Stimulated activated CD8-positive, alpha-beta memory T cell treated with anti-CD3 and anti-CD28 coated beads, Interleukin-7, amount 100 ng/mL, for 48 hours (primary cell): ENCODE measurements around the gene FCHSD2.
"Not testable (repeated sequence)": the region's sequence is repeated elsewhere in the genome, so short reads cannot be mapped to it uniquely, and the experiment has no call there.

ENCODE experiments used
- DNase-seq, 2 donors: peaks; one replicate each; pipeline ENCODE4 v3.0.0-alpha.2; 2020; ENCODE audit warnings: low read depth in 1 of 2; ENCODE audit errors: extremely low read depth in 1 of 2

The FCHSD2 gene

DNA sequence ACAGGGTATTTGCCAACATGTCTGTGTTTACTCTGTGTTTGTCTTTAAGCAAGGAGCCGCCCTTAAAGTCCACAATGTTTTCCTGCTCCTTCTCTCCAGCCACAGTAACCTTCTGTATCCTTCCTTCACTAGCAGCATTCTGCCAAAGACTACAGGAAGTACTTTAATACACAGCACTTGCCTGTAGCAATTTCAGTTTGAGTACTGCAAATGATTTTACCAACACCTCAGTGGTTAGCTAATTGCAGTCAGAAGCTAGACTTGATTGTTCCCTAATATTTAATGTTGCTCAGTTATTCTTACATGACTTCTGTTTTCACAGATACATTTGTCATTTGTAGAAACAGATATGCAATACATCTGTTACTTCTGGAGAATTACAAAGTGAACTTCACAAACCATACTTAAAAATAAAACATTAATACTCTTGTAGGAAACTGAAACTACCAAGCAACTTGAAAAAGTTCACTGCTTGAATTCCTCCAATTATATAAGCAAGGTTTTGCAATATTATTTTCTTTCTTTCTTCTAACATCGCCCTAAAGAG, 69.1 kb downstream of the FCHSD2 start:
- no peak for DNase-seq

DNA sequence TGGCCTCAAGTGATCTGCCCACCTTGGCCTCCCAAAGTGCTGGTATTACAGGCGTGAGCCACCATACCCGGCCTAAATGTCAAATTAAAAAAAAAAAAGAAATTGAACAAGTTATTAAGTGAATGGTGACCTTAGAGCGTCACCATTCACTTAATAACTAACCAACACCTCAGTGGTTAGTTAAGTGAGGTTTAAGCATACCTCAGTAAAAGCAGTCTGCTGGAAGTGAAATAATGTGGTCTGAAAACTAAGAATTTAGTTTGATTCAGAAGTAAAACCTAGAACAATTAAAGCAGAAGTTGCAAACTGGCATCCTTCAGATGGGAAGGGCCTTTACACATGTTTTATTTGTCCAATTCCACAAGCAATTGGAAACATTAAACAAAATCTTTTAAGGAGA, 71.5 kb downstream of the FCHSD2 start:
- DNase-seq, result no peak

DNA sequence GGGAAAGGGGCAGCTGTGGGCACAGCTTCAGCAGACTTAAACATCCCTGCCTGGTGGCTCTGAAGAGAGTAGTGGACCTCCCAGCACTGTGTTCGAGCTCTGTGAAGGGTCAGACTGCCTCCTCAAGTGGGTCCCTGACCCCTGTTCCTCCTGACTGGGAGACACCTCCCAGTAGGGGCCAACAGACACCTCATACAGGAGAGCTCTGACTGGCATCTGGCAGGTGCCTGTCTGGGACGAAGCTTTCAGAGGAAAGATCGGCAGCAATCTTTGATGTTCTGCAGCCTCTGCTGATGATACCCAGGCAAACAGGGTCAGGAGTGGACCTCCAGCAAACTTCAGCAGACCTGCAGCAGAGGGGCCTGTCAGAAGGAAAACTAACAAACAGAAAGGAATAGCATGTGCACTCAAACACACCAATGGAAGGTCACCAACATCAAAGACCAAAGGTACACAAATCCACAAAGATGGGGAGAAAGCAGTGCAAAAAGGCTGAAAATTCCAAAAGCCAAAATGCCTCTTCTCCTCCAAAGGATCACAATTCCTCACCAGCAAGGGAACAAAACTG, 80.2 kb downstream of the FCHSD2 start:
- not testable (repeated sequence) for DNase-seq

DNA sequence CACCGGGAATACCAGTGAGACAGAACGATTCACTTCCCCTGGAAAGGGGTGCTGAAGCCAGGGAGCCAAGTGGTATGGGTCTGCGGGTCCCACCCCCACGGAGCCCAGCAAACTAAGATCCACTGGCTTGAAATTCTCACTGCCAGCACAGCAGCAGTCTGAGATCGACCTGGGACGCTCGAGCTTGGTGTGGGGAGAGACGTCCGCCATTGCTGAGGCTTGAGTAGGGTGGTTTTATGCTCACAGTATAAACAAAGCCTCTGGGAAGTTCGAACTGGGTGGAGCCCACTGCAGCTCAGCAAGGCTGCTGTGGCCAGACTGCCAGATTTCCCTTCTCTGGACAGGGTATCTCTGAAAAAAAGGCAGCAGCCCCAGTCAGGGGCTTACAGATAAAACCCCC, 80.7 kb downstream of the FCHSD2 start:
- not testable (repeated sequence) for DNase-seq

DNA sequence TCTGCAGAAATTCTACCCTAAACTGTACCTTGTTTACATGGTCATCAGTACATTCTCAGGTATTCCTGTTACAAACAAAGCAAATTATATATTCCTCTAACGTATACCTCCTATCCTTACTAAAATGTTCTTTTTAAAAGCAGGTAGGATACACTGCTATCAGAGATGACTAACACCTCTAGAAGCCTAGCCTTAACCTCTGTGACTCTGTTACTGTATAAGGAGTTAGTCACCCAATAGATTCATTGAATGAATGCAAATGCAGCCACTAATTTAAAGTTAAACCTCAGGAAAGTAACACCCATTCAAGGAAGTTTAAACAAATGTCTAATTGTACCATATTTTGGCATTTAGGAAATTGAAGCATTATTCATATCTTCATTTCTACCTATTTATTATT, 82.2 kb downstream of the FCHSD2 start:
- no peak for DNase-seq

DNA sequence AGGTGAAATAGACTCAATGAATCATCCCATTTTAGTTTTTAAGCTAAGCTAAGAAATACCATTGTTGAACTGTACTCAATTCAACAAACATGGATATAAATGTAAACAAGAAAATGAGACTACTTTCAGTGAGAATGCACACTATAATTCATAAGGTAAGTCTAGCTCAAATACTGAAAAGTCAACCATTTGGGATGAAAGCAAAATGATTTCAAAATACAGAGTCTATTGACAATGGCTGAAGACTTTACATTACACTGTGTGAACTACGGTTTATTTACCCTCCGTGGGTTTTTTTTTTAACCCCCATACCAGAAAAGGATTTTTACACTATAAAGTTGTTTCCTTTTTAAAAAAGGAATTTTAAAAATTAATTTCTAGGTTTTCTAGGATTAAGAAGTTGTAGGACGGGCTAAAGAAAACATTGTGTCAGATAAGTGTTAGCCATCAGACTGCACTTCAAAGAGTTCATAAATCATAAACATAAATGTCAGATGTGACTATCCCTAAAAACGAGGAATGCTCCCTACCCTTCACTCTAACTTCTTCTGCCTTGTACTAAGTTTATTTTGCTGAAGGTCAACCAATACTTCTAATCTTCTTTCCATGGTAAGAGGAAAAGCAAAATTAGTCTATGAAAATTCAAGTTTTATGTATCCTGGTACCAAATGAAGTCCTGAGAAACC, 83.0 kb downstream of the FCHSD2 start:
- DNase-seq, result no peak

DNA sequence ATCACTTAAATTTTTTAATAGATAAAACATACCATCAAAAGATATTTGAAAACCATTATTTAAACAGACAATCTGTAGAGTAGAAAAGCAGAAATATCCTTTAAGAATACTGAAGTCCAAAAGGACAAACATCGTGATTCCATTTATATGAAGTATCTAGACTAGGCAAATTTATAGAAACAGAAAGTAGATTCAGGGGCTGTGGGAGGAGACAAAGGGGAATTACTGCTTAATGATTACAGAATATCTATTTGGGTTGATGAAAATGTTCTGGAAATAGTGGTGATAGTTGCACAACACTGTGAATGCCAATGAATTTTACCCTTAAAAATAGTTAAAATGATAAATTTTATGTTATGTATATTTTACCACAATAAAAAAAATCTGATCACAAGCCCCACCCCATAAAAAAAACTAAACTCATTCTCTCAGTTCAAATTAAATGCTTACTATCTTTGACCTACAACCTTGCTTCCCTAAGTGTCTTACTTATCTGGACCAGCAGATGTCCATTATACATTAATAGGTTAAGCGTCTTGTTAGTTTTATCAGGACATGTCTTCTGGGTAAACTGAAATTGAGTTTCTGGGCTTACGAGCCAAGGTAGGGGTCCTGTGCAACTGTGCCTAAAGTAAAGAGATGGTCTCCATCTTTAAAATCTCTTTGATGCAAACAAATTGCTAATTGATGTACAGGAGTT, 86.3 kb downstream of the FCHSD2 start:
- DNase-seq, result no peak

DNA sequence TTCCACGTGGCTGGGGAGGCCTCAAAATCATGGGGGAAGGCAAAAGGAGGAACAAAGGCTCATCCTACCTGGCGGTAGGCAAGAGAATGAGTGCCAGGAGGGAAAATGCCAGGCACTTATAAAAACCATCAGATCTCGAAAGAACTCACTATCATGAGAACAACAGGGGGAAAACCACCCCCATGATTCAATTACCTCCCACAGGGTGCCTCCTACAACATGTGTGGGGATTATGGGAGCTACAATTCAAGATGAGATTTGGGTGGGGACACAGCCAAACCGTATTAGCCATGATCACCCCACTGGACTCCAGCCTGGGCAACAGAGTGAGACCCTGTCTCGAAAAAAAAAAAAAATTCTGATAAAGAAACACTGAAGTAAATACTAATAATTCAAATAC, 87.1 kb downstream of the FCHSD2 start:
- no peak for DNase-seq

DNA sequence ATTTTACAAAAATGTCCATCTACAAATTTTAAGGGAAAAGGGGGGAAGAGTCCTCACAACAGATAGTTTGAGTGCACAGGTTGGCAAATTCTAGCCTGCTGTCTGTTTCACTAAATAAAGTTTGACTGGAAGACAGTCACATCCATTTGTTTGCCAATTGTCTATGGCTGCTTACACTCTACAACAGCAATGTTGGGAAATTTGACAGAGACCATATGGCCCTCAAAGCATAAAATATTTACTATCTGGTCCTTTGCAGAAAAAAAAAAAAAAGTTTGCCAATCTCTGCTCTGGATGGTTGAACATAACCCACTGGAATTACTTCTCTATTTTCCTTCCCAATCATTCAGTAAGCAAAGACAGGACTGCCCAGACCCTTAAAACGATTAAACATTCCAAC, 88.2 kb downstream of the FCHSD2 start:
- DNase-seq, result no peak

DNA sequence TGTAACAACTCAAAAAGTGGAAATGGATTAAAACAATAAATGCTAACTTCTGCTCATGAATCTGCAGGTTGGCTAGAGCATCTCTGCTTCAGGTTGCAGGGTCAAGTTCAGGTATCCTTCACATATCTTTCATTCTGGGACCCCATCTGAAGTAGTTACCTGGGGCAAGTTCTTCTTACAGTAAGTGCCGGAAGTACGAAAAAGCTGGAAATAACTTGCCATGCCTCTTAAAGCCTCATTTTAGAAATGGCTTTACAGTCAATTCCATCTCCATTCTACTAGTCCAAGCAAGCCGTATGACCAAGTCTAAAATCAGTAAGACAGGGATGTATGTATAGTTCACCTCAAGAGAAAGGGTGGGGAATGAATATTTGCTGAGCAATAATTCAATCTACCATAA, 93.7 kb downstream of the FCHSD2 start:
- DNase-seq, result no peak

DNA sequence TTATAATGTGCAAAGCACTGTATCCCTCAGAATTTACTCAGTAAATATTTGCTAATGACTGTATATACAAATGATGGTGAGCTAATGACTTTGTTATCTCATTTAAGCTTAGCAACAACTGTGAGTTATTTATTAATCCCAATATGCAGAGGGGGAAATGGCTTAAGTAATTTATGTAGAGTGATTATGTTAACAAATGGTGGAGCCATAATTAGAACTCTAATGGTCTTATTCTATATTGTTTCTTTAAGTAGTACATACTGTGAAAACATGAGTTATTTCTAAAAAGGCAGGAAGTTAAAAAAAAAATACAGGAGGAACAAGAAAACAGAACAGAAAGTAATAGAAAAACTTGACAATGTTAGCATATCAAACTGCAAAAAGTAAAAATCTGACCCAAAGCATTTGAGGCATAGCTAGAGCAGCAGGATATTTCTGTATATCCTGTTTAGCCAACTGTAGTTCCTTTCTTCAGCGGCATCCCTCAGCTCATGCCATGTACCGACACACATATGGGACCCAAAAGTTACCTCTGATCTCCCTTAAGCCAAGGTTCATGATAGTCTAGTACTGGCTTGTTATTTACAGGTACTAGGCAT, 94.2 kb downstream of the FCHSD2 start:
- no peak for DNase-seq

DNA sequence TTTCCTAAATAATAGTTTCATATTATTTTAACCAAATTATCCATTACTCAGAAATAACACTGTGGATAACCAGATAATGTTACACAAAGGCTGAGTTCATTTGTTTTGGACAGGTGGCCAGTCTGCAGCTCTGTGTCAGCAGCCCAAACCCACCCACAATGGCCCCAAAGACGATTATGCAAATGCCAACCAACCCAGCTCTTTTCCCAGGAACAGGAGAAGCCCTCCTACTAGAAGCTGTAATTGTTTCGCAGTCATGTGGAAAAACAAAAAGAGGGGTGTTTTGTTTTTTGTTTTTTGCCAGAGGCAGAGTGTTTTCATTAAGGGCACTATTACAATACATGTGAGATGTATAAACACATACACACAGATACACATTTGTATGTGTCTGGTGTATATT, 102.1 kb downstream of the FCHSD2 start:
- no peak for DNase-seq

DNA sequence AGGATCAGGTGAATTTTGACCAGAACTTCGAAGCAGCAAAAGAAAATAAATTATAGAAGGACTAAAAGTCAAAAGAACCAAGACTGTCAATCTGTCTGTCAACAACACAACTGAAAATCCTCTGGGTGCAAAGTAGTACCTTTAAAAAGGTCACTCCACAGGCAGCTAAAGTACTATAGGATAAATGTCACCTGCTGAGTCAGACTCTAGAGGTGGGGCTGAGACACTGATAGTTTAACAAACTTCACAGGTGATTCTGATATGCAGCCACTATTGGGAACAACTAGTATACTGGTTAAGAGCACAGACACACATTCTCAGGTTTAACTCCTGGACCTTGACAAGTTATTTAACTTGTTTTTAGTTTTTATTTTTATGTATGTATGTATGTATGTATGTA, 107.3 kb downstream of the FCHSD2 start:
- no peak for DNase-seq

DNA sequence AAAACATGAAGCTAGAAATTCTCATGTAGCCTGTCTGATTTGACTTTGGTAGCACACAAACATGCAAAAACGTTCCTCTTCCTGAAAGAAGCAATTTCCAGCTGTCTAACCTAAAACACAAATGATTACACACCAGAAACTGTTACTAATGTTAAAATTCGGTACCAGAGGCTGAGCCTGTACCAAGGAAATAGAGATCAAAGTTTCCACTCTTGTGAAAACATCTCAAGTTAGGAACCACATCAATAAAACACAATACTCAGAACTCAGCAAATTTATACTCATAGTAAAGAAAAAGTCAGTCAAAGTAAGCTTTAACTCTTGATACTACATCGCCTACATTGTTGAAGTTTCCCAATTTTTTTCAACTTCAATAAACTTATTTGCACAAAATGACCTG, 107.8 kb downstream of the FCHSD2 start:
- DNase-seq, result no peak

DNA sequence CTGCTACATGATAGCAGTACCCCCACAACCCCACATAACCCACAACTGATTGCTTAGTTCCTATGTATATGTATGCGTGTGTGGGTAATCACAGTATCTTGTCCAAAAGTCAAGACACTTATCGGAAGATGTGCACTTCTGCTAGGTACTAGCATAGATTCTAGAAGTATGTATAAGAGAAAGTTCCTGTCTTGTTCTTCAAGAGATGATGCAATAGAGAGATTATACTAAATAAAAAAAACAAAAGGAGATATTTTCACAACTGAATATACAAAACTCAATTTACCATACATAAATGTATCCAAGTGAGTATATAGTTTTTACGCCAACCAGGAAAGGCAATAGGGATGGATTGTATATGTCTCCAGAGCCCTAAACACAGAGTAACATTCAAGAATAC, 112.0 kb downstream of the FCHSD2 start:
- no peak for DNase-seq

DNA sequence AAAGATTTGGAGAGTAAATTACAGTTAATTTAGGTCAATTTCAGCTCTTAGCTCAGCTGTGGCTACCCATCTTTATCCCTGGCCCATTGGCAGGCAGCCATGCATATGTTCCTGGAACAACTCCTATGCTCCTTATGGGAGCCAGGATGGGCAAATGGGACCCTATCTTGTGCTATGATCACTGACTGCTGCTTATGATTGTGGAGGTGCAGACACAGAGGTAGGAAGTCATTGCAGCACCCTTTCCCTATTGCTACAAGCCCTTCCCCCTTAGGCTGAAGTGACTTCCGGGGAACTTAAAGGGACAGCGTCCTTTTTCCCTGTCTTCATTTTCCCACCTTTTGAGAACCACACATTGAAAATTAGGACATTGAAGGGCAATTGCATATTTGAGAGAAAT, 112.7 kb downstream of the FCHSD2 start:
- DNase-seq, result no peak

DNA sequence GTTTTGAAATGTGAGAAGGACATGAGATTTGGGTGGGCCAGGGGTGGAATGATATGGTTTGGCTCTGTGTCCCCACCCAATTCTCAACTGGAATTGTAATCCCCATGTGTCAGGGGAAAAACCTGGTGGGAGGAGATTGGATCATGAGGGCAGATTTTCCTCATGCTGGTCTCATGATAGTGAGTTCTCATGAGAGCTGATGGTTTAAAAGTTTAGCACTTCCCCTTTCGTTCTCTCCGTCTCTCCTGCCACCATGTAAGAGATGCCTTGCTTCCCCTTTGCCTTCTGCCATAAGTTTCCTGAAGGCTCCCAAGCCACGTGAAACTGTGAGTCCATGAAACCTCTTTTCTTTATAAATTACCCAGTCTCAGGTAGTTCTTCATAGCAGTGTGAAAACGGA, 113.5 kb downstream of the FCHSD2 start:
- no peak for DNase-seq

DNA sequence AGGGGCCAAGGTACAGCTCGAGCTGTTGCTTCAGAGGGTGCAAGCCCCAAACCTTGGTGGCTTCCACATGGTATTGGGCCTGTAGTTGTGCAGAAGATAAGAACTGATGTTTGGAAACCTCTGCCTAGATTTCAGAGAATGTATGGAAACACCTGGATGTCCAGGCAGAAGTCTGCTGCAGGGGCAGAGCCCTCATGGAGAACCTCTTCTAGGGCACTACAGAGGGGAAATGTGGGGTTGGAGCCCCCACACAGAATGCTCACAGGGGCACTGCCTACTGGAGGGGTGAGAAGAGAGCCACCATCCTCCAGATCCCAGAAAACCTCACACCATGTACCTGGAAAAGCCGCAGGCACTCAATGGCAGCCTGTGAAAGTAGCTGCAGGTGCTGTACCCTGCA, 114.3 kb downstream of the FCHSD2 start:
- not testable (repeated sequence) for DNase-seq

DNA sequence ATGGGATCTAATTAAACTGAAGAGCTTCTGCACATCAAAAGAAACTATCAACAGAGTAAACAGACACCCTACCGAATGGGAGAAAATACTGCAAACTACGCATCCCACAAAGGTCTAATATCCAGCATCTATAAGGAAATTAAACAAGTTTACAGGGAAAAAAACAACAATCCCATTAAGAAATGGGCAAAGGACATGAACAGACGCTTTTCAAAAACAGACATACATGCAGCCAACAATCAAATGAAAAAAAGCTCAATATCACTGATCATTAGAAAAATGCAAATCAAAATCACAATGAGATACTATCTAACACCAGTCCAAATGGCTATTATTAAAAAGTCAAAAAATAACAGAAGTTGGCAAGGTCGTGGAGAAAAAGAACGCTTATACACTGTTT, 117.5 kb downstream of the FCHSD2 start:
- DNase-seq, result no peak

DNA sequence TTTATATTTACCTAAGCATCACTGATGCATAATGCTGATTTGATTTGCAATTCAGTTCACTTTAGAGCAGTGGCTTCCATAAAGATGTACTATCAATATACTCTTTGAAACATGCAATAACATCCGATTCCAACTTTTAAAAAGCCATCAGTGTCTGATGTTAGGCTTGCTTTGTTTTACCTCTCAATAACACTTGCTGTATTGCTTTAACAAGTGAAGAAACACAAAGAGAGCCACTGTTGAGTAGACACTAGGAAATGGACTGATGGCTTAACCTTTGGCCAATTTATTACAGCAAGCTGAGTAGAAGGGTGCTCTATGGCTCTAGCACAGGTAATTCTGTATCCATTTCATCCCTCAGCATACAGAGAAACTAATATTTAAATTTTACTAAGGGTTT, 122.1 kb downstream of the FCHSD2 start:
- no peak for DNase-seq

DNA sequence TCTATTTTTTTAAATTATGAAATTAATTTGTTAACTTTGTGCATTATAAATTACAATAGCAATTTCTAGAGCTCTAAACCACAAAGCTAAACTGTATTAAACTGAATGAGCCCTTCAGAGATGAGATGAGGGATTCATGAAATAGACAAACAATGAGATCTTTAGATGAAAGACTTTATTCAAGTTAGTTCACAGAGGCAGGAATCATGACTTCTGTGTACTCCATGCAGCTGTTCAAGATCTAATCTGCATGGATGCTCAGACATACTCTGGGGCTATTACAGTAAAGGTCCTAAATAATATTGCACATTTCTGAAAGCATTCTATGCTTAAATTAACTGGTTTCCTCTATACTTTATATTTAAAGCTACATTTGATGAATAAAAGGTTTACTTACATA, 122.7 kb downstream of the FCHSD2 start:
- no peak for DNase-seq

DNA sequence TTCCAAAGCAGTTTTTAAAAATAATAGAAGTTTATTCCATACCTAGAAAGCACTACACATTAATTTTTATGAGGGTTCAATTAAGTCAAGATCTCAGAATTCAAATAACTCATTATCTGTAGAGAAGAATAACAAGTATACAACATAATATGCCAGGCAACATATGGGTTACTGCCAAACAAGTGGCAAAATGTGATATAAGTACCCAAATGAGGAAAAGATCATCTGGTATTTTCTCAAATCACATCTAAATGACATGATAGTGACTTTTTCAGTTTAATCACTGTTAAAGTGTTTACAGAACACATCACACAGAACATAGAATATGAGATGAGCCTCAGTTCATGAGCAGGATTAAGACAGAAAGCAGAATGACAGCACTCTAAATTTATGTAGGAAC, 123.3 kb downstream of the FCHSD2 start:
- DNase-seq, result no peak
